HEK293 (cell line): ENCODE results near the gene CAP2.

Experiments
- GLIS1 ChIP-seq: fragments of 450-650 bp; formaldehyde crosslinking; IDR thresholded peaks from 2 replicates; pipeline ENCODE4 v1.5.1; 2016; ENCODE audit warnings: missing biosample characterization, missing genetic modification characterization
- SALL2 ChIP-seq: fragments of 450-650 bp; formaldehyde crosslinking; IDR thresholded peaks from 2 replicates; pipeline ENCODE4 v1.5.0; 2017; ENCODE audit warnings: missing biosample characterization, mild to moderate bottlenecking, missing genetic modification characterization, borderline replicate concordance
- SP7 ChIP-seq: fragments of 450-650 bp; formaldehyde crosslinking; IDR thresholded peaks from 2 replicates; pipeline ENCODE4 v1.5.1; 2016; ENCODE audit warnings: missing biosample characterization, missing genetic modification characterization
- ZBTB1 ChIP-seq: fragments of 450-650 bp; formaldehyde crosslinking; IDR thresholded peaks from 2 replicates; pipeline ENCODE4 v1.5.1; 2016; ENCODE audit warnings: missing biosample characterization, missing genetic modification characterization
- ZBTB21 ChIP-seq: fragments of 450-650 bp; formaldehyde crosslinking; IDR thresholded peaks from 2 replicates; pipeline ENCODE4 v1.5.1; 2017; ENCODE audit warnings: missing biosample characterization, missing genetic modification characterization
- ZEB2 ChIP-seq: fragments of 450-650 bp; formaldehyde crosslinking; IDR thresholded peaks from 2 replicates; pipeline ENCODE4 v1.5.1; 2016; ENCODE audit warnings: missing biosample characterization, missing genetic modification characterization
- ZNF214 ChIP-seq: fragments of 450-650 bp; formaldehyde crosslinking; IDR thresholded peaks from 2 replicates; pipeline ENCODE4 v1.5.1; 2017; ENCODE audit warnings: missing biosample characterization, mild to moderate bottlenecking, missing genetic modification characterization, borderline replicate concordance
- ZNF311 ChIP-seq: fragments of 450-650 bp; formaldehyde crosslinking; IDR thresholded peaks from 2 replicates; pipeline ENCODE4 v1.5.1; 2017; ENCODE audit warnings: missing biosample characterization, missing genetic modification characterization, borderline replicate concordance
- ZNF335 ChIP-seq: fragments of 450-650 bp; formaldehyde crosslinking; conservative IDR thresholded peaks from 2 replicates; pipeline ENCODE4 v1.5.1; 2016; ENCODE audit warnings: missing biosample characterization, missing genetic modification characterization
- ZNF366 ChIP-seq: fragments of 450-650 bp; formaldehyde crosslinking; conservative IDR thresholded peaks from 2 replicates; pipeline ENCODE4 v1.5.1; 2016; ENCODE audit warnings: missing biosample characterization, missing genetic modification characterization
- ZNF391 ChIP-seq: fragments of 450-650 bp; formaldehyde crosslinking; IDR thresholded peaks from 2 replicates; pipeline ENCODE4 v1.5.1; 2016; ENCODE audit warnings: low read depth, missing biosample characterization, missing genetic modification characterization, borderline replicate concordance
- ZNF404 ChIP-seq: fragments of 450-650 bp; formaldehyde crosslinking; IDR thresholded peaks from 2 replicates; pipeline ENCODE4 v1.5.1; 2017; ENCODE audit warnings: missing biosample characterization, missing genetic modification characterization
- ZNF510 ChIP-seq: fragments of 450-650 bp; formaldehyde crosslinking; IDR thresholded peaks from 2 replicates; pipeline ENCODE4 v1.5.1; 2018; ENCODE audit warnings: mild to moderate bottlenecking, missing genetic modification characterization, missing biosample characterization; ENCODE audit not compliant: insufficient replicate concordance
- ZNF514 ChIP-seq: fragments of 450-650 bp; formaldehyde crosslinking; IDR thresholded peaks from 2 replicates; pipeline ENCODE4 v1.5.1; 2016; ENCODE audit warnings: missing biosample characterization, missing genetic modification characterization
- ZNF530 ChIP-seq: fragments of 450-650 bp; formaldehyde crosslinking; IDR thresholded peaks from 2 replicates; pipeline ENCODE4 v1.5.1; 2016; ENCODE audit warnings: low read depth, missing biosample characterization, missing genetic modification characterization
- ZNF549 ChIP-seq: fragments of 450-650 bp; IDR thresholded peaks from 2 replicates; pipeline ENCODE4 v1.5.1; 2018; ENCODE audit warnings: missing biosample characterization, missing genetic modification characterization, mild to moderate bottlenecking, inconsistent platforms, moderate library complexity
- ZNF558 ChIP-seq: fragments of 450-650 bp; formaldehyde crosslinking; IDR thresholded peaks from 2 replicates; pipeline ENCODE4 v1.5.1; 2016; ENCODE audit warnings: missing biosample characterization, missing genetic modification characterization
- ZNF571 ChIP-seq: fragments of 450-650 bp; formaldehyde crosslinking; IDR thresholded peaks from 2 replicates; pipeline ENCODE4 v1.5.0; 2017; ENCODE audit warnings: missing biosample characterization, missing genetic modification characterization
- ZNF624 ChIP-seq: fragments of 450-650 bp; formaldehyde crosslinking; IDR thresholded peaks from 2 replicates; pipeline ENCODE4 v1.5.1; 2017; ENCODE audit warnings: missing biosample characterization, missing genetic modification characterization
- ZNF664 ChIP-seq: fragments of 450-650 bp; formaldehyde crosslinking; IDR thresholded peaks from 2 replicates; pipeline ENCODE4 v1.5.1; 2016; ENCODE audit warnings: missing biosample characterization, missing genetic modification characterization
- ZNF677 ChIP-seq: fragments of 450-650 bp; IDR thresholded peaks from 2 replicates; pipeline ENCODE4 v1.5.0; 2018; ENCODE audit warnings: missing biosample characterization, mild to moderate bottlenecking, missing genetic modification characterization, moderate library complexity
- ZSCAN23 ChIP-seq: fragments of 450-650 bp; formaldehyde crosslinking; IDR thresholded peaks from 2 replicates; pipeline ENCODE4 v1.5.1; 2016; ENCODE audit warnings: missing biosample characterization, missing genetic modification characterization
- ZXDB ChIP-seq: fragments of 450-650 bp; formaldehyde crosslinking; IDR thresholded peaks from 2 replicates; pipeline ENCODE4 v1.5.1; 2016; ENCODE audit warnings: missing biosample characterization, missing genetic modification characterization
- TF ChIP-seq, protein P1 (sequence below): fragments of 450-650 bp; formaldehyde crosslinking; IDR thresholded peaks from 2 replicates; pipeline ENCODE4 v1.5.1; 2017; ENCODE audit warnings: missing biosample characterization, missing genetic modification characterization
- TF ChIP-seq, protein P2 (sequence below): fragments of 450-650 bp; formaldehyde crosslinking; IDR thresholded peaks from 2 replicates; pipeline ENCODE4 v1.5.1; 2017; ENCODE audit warnings: missing biosample characterization, missing genetic modification characterization
- TF ChIP-seq, protein P3 (sequence below): sonication (generic); formaldehyde crosslinking; IDR thresholded peaks from 2 replicates; pipeline ENCODE4 v1.8.1; 2022; ENCODE audit warnings: mild to moderate bottlenecking, moderate library complexity, missing genetic modification reagents
- TF ChIP-seq, protein P4 (sequence below): fragments of 450-650 bp; formaldehyde crosslinking; IDR thresholded peaks from 2 replicates; pipeline ENCODE4 v1.5.1; 2016; ENCODE audit warnings: missing biosample characterization, missing genetic modification characterization
- TF ChIP-seq, protein P5 (sequence below): fragments of 450-650 bp; formaldehyde crosslinking; IDR thresholded peaks from 2 replicates; pipeline ENCODE4 v1.5.1; 2016; ENCODE audit warnings: missing biosample characterization, missing genetic modification characterization
- TF ChIP-seq, protein P6 (sequence below): fragments of 450-650 bp; formaldehyde crosslinking; IDR thresholded peaks from 2 replicates; pipeline ENCODE4 v1.5.1; 2016; ENCODE audit warnings: missing biosample characterization, missing genetic modification characterization

CAP2 gene

DNA sequence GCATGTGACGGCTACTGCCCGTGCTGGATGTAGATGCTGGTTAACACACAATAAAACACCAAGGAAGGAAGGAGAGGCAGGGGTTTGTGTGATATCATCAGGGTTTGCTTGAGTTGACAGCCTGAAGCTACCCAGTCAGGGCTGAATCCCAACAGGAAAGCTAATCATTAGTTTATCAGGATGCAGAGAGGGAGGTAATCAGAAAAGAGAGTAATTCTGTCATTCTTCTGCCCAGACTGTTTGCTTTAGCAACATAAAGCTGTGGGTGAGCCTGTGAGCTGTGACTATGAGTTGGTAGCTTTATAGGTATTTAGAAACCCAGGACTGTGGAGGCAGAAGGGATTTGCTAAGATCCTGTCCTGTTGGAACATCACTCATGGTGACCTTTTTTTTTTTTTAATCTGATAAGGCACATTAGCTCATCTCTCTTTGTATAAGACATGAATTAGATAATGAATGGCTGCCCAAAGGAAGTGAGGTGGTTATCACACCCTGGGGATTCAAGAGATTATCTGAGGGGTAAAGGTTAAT lies 79.3 kb downstream of the CAP2 start (continued):
- no peak for TF ChIP-seq ZNF624
- TF ChIP-seq, protein P1, sequence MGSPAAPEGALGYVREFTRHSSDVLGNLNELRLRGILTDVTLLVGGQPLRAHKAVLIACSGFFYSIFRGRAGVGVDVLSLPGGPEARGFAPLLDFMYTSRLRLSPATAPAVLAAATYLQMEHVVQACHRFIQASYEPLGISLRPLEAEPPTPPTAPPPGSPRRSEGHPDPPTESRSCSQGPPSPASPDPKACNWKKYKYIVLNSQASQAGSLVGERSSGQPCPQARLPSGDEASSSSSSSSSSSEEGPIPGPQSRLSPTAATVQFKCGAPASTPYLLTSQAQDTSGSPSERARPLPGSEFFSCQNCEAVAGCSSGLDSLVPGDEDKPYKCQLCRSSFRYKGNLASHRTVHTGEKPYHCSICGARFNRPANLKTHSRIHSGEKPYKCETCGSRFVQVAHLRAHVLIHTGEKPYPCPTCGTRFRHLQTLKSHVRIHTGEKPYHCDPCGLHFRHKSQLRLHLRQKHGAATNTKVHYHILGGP (tag by site-specific recombination), result no peak
- no peak for TF ChIP-seq ZNF335 (tag by site-specific recombination)
- no peak for TF ChIP-seq ZNF549 (tag by site-specific recombination)
- peak; percentile 85 for TF ChIP-seq GLIS1 (tag by site-specific recombination)
- no peak for TF ChIP-seq ZNF558 (tag by site-specific recombination)
- peak; percentile 78 for TF ChIP-seq ZNF366 (tag by site-specific recombination)
- TF ChIP-seq SALL2 (tag by site-specific recombination), result no peak
- peak; percentile 99 for TF ChIP-seq SP7 (tag by site-specific recombination)
- TF ChIP-seq ZNF214 (tag by site-specific recombination), result no peak
- TF ChIP-seq ZSCAN23 (tag by site-specific recombination), result 0 out of 2 replicates have a peak, but pooled peaks have one; percentile 47
- TF ChIP-seq ZNF514 (tag by site-specific recombination), result no peak
- peak; percentile 92 for TF ChIP-seq ZXDB
- TF ChIP-seq, protein P2, sequence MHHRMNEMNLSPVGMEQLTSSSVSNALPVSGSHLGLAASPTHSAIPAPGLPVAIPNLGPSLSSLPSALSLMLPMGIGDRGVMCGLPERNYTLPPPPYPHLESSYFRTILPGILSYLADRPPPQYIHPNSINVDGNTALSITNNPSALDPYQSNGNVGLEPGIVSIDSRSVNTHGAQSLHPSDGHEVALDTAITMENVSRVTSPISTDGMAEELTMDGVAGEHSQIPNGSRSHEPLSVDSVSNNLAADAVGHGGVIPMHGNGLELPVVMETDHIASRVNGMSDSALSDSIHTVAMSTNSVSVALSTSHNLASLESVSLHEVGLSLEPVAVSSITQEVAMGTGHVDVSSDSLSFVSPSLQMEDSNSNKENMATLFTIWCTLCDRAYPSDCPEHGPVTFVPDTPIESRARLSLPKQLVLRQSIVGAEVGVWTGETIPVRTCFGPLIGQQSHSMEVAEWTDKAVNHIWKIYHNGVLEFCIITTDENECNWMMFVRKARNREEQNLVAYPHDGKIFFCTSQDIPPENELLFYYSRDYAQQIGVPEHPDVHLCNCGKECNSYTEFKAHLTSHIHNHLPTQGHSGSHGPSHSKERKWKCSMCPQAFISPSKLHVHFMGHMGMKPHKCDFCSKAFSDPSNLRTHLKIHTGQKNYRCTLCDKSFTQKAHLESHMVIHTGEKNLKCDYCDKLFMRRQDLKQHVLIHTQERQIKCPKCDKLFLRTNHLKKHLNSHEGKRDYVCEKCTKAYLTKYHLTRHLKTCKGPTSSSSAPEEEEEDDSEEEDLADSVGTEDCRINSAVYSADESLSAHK (tag by site-specific recombination), result peak; percentile 76; the same call in 1 of the 2 replicates
- TF ChIP-seq ZNF391, result no peak
- TF ChIP-seq, protein P3, sequence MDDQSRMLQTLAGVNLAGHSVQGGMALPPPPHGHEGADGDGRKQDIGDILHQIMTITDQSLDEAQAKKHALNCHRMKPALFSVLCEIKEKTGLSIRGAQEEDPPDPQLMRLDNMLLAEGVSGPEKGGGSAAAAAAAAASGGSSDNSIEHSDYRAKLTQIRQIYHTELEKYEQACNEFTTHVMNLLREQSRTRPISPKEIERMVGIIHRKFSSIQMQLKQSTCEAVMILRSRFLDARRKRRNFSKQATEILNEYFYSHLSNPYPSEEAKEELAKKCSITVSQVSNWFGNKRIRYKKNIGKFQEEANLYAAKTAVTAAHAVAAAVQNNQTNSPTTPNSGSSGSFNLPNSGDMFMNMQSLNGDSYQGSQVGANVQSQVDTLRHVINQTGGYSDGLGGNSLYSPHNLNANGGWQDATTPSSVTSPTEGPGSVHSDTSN (CRISPR knock-in tag), result no peak
- TF ChIP-seq, protein P4, sequence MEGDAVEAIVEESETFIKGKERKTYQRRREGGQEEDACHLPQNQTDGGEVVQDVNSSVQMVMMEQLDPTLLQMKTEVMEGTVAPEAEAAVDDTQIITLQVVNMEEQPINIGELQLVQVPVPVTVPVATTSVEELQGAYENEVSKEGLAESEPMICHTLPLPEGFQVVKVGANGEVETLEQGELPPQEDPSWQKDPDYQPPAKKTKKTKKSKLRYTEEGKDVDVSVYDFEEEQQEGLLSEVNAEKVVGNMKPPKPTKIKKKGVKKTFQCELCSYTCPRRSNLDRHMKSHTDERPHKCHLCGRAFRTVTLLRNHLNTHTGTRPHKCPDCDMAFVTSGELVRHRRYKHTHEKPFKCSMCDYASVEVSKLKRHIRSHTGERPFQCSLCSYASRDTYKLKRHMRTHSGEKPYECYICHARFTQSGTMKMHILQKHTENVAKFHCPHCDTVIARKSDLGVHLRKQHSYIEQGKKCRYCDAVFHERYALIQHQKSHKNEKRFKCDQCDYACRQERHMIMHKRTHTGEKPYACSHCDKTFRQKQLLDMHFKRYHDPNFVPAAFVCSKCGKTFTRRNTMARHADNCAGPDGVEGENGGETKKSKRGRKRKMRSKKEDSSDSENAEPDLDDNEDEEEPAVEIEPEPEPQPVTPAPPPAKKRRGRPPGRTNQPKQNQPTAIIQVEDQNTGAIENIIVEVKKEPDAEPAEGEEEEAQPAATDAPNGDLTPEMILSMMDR (tag by site-specific recombination), result no peak
- TF ChIP-seq, protein P5, sequence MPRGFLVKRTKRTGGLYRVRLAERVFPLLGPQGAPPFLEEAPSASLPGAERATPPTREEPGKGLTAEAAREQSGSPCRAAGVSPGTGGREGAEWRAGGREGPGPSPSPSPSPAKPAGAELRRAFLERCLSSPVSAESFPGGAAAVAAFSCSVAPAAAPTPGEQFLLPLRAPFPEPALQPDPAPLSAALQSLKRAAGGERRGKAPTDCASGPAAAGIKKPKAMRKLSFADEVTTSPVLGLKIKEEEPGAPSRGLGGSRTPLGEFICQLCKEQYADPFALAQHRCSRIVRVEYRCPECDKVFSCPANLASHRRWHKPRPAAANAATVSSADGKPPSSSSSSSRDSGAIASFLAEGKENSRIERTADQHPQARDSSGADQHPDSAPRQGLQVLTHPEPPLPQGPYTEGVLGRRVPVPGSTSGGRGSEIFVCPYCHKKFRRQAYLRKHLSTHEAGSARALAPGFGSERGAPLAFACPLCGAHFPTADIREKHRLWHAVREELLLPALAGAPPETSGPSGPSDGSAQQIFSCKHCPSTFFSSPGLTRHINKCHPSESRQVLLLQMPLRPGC, result peak; percentile 80
- TF ChIP-seq ZBTB1 (tag by site-specific recombination), result no peak
- no peak for TF ChIP-seq ZNF404
- TF ChIP-seq ZNF510 (tag by site-specific recombination), result no peak
- TF ChIP-seq ZNF677 (tag by site-specific recombination), result no peak
- no peak for TF ChIP-seq ZNF571 (tag by site-specific recombination)
- TF ChIP-seq, protein P6, sequence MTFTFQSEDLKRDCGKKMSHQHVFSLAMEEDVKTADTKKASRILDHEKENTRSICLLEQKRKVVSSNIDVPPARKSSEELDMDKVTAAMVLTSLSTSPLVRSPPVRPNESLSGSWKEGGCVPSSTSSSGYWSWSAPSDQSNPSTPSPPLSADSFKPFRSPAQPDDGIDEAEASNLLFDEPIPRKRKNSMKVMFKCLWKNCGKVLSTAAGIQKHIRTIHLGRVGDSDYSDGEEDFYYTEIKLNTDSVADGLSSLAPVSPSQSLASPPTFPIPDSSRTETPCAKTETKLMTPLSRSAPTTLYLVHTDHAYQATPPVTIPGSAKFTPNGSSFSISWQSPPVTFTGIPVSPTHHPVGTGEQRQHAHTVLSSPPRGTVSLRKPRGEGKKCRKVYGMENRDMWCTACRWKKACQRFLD (tag by site-specific recombination), result no peak
- no peak for TF ChIP-seq ZNF530 (tag by site-specific recombination)
- TF ChIP-seq ZNF664 (tag by site-specific recombination), result 0 out of 2 replicates have a peak, but pooled peaks have one; percentile 4
- TF ChIP-seq ZNF311, result no peak
- peak; percentile 78 for TF ChIP-seq ZEB2 (tag by site-specific recombination)
- TF ChIP-seq ZBTB21 (tag by site-specific recombination), result 0 out of 2 replicates have a peak, but pooled peaks have one; percentile 10
